Testis (tissue), 2 donors: ENCODE data around the gene SEZ6L.

ENCODE experiments used
- POLR2A ChIP-seq: fragments of 450-650 bp; IDR thresholded peaks from one replicate; pipeline ENCODE4 v1.6.1; 2017; ENCODE audit warnings: antibody characterized with exemption, mild to moderate bottlenecking, moderate library complexity
- TF ChIP-seq, protein P1 (sequence below), 3 experiments: fragments of 450-650 bp in 2 of 3; fragments of 200-600 bp in 1 of 3; sonication (generic) in 1 of 3; IDR thresholded peaks; one replicate each; pipeline ENCODE4 v1.5.1; 2016 to 2019; ENCODE audit warnings: antibody characterized with exemption in 3 of 3, mild to moderate bottlenecking in 2 of 3, moderate library complexity in 1 of 3

DNA sequence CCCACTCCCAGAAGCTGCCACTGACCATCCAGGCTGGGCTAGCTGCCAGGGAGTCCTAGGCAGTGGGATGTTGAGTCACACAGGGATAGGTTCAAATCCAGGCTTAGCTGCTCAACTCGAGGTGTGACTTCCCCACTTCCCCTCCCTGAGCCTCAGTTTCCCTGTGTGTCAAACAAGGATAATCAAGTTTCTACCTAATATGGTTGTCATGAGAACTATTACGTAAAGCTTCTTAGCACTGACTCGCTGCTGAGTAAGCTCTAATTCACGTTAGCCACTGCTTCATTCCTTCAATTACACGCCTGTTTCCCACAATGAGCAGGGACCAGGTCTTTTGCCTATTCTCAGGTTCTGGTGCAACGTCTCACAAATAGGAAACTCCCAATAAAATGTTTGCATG is 67.7 kb downstream of the SEZ6L start:
- TF ChIP-seq, protein P1, sequence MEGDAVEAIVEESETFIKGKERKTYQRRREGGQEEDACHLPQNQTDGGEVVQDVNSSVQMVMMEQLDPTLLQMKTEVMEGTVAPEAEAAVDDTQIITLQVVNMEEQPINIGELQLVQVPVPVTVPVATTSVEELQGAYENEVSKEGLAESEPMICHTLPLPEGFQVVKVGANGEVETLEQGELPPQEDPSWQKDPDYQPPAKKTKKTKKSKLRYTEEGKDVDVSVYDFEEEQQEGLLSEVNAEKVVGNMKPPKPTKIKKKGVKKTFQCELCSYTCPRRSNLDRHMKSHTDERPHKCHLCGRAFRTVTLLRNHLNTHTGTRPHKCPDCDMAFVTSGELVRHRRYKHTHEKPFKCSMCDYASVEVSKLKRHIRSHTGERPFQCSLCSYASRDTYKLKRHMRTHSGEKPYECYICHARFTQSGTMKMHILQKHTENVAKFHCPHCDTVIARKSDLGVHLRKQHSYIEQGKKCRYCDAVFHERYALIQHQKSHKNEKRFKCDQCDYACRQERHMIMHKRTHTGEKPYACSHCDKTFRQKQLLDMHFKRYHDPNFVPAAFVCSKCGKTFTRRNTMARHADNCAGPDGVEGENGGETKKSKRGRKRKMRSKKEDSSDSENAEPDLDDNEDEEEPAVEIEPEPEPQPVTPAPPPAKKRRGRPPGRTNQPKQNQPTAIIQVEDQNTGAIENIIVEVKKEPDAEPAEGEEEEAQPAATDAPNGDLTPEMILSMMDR (IDR thresholded peaks at IDR 0.05), result no peak
- TF ChIP-seq POLR2A, result no peak
